ENCODE measurements around the gene PDE6B.

DNA sequence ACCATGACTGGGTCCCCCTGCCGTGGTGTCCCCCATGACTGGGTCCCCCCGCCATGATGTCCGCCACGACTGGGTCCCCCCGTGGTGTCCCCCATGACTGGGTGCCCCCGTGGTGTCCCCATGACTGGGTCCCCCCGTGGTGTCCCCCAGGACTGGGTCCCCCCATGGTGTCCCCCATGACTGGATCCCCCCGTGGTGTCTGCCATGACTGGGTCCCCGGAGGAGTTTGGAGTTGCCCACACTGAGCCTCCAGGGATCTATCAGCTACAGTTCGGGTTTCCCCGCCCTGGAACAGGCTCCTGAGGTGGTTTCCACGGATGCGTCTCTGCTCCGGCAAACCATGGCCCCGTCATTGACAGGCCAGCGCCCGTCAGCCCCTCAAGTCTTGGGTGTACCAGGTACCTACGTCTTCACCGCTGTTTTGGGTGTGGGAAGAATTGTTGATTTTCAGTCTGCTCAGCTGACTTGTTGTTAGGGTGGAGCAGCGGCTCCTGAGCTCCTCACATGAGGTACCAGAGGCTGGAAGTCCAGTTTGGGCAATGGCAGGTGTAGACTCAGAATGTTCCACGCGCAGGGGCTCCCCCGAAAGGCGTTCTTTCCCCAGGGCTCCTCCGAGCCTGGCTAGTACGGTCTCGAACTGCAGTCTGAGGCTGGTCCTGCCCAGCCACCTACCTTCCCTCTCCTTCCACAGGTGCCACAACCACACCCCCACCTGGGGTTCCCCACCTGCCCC is 8.3 kb upstream of the PDE6B start:
- TF ChIP-seq, protein P1, sequence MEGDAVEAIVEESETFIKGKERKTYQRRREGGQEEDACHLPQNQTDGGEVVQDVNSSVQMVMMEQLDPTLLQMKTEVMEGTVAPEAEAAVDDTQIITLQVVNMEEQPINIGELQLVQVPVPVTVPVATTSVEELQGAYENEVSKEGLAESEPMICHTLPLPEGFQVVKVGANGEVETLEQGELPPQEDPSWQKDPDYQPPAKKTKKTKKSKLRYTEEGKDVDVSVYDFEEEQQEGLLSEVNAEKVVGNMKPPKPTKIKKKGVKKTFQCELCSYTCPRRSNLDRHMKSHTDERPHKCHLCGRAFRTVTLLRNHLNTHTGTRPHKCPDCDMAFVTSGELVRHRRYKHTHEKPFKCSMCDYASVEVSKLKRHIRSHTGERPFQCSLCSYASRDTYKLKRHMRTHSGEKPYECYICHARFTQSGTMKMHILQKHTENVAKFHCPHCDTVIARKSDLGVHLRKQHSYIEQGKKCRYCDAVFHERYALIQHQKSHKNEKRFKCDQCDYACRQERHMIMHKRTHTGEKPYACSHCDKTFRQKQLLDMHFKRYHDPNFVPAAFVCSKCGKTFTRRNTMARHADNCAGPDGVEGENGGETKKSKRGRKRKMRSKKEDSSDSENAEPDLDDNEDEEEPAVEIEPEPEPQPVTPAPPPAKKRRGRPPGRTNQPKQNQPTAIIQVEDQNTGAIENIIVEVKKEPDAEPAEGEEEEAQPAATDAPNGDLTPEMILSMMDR (conservative IDR thresholded peaks at IDR 0.05 in 1 of 2, IDR thresholded peaks at IDR 0.05 in 1 of 2; ENCODE audit: low read depth in 1 of 2, low read length in 2 of 2) = no peak
- no peak for TF ChIP-seq EZH2 (IDR thresholded peaks at IDR 0.05; ENCODE audit: low read length, missing control alignments)

Measured in fibroblast of lung (primary cell).